Brain microvascular endothelial cell (primary cell): ENCODE data around the gene BORCS5.

Experiments
- DNase-seq: peaks from one replicate; pipeline ENCODE4 v3.0.0-alpha.2; 2020
- H3K27ac ChIP-seq: fragments of 250-450 bp; sonication (Bioruptor Pico); 2 replicates; pipeline ENCODE4 v1.5.1; 2020; ENCODE audit warnings: mild to moderate bottlenecking, moderate library complexity
- H3K27me3 ChIP-seq: fragments of 250-450 bp; sonication (Bioruptor Pico); replicated peaks from 2 replicates; pipeline ENCODE4 v1.5.1; 2020; ENCODE audit warnings: mild to moderate bottlenecking
- H3K36me3 ChIP-seq: fragments of 250-450 bp; sonication (Bioruptor Pico); replicated peaks from 2 replicates; pipeline ENCODE4 v1.5.1; 2020; ENCODE audit warnings: mild to moderate bottlenecking
- H3K4me3 ChIP-seq: 2 replicates; pipeline ENCODE4 v1.5.1; 2011; ENCODE audit warnings: low read depth, mild to moderate bottlenecking, control low read depth, low read length, moderate library complexity
- in situ Hi-C: cut with HindIII; loops from 2 replicates; pipeline ENCODE4 v1.10.0; 2017; ENCODE audit warnings: low sequenced_read_pairs, low pct_ligation_motif_present
- TF ChIP-seq, protein P1 (sequence below): IDR thresholded peaks from 2 replicates; pipeline ENCODE4 v1.5.1; 2011; ENCODE audit warnings: low read depth, mild to moderate bottlenecking, moderate library complexity, low read length, control low read depth, inconsistent platforms; ENCODE audit errors: missing control alignments

BORCS5 gene

DNA sequence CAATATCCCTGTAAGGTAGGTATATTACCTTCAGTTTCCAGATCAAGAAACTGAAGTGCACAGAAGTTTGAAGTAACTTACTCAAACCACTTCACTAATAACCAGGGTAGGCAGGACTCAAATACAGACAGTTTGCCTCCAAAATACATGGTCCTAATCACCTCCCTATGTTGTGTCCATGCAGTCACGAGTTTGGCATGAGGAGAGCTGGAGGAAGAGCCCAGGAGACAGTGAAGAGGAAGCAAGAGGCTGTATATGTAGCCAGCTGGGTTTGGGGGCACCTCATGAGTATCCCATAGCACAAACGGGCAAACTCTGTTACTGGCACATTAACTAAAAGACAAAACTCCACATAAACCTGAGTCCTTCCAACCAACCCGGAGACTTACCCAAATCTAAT lies 126.6 kb downstream of the BORCS5 start:
- in situ Hi-C loops, result no loop called here
- Histone ChIP-seq H3K4me3 (no peak overlapping the region), H3K36me3 (peaks cover 2% of the 10 kb centered on the region), H3K27me3 (no peaks in the 10 kb centered on the region), H3K27ac (no peak overlapping the region)
- TF ChIP-seq, protein P1, sequence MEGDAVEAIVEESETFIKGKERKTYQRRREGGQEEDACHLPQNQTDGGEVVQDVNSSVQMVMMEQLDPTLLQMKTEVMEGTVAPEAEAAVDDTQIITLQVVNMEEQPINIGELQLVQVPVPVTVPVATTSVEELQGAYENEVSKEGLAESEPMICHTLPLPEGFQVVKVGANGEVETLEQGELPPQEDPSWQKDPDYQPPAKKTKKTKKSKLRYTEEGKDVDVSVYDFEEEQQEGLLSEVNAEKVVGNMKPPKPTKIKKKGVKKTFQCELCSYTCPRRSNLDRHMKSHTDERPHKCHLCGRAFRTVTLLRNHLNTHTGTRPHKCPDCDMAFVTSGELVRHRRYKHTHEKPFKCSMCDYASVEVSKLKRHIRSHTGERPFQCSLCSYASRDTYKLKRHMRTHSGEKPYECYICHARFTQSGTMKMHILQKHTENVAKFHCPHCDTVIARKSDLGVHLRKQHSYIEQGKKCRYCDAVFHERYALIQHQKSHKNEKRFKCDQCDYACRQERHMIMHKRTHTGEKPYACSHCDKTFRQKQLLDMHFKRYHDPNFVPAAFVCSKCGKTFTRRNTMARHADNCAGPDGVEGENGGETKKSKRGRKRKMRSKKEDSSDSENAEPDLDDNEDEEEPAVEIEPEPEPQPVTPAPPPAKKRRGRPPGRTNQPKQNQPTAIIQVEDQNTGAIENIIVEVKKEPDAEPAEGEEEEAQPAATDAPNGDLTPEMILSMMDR, result no peak
- no peak for DNase-seq

DNA sequence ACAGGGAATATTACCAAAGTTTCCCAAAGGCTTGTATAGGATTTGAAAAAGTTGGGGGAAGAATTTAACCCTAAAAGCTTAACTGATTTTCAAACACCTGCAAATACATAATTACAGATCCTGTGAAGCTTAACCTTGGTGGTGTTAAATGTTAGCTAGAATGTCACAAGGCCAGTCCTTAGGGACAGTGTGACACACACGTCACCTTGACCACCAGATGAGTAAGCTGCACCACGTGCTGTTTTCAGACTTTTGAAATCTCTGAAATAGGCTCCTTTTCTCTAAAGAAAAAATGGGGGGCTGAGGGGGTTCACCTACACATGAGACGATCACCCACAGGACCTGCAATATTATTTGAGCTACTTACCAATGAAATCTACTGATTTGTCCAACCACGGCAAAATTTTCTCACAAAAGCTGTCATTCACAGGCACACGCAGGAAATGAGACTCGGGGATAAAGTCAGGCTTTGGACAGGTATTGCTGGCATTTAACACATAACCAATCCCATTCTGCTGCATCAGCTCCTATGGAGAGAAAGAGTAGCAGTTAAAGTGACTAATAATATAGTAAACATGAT lies 129.9 kb downstream of the BORCS5 start:
- Histone ChIP-seq H3K27ac (no peak overlapping the region), H3K27me3 (no peaks in the 10 kb centered on the region), H3K36me3 (no peaks in the 10 kb centered on the region), H3K4me3 (no peak overlapping the region)
- DNase-seq, result no peak
- in situ Hi-C loops, result no loop called here
- TF ChIP-seq, protein P1, result no peak

DNA sequence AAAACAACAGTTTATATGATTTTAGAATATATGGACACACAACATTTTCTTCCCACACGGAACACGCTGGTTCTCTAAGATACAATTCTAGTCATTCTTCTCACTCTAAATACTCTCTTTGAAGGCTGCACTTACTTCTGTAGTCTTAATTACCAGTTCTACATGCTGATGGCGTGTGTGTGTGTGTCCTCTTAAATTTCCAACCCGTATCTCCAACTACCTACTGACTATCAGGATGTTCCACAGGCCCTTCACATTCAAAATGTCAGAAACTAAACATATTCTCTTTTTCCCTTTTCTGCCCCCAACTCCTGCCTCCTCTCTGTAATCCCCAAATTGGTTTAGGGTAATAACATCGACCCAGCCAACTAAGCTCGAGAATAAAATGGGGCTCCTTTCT lies 130.6 kb downstream of the BORCS5 start:
- no peaks in the 10 kb centered on the region for H3K27me3 ChIP-seq
- in situ Hi-C loops, result no loop called here
- TF ChIP-seq, protein P1, result no peak
- no peak for DNase-seq
- H3K4me3 ChIP-seq, result no peak overlapping the region
- no peaks in the 10 kb centered on the region for H3K36me3 ChIP-seq
- H3K27ac ChIP-seq, result no peak overlapping the region

DNA sequence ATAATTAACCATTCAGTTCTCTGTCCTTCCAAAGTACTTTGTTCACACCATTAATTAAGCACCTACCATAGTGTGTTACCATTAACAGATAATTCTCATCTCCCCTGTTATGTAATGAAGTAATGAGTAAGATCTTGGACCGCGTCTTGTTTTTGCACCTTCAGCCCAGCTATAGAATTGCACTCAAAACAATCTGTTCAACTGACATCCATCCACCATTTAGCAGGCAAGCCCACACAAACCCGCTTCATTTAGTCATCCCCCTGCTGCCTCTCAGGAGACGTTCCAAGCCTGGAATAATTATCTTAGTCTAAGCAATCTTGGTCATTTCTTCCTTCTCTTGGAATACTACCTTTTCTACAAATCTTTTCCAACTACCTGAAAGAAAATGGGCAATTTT lies 131.4 kb downstream of the BORCS5 start:
- Histone ChIP-seq H3K4me3 (no peak overlapping the region), H3K27me3 (no peaks in the 10 kb centered on the region), H3K36me3 (no peaks in the 10 kb centered on the region), H3K27ac (no peak overlapping the region)
- in situ Hi-C loops, result no loop called here
- no peak for DNase-seq
- TF ChIP-seq, protein P1, result no peak

DNA sequence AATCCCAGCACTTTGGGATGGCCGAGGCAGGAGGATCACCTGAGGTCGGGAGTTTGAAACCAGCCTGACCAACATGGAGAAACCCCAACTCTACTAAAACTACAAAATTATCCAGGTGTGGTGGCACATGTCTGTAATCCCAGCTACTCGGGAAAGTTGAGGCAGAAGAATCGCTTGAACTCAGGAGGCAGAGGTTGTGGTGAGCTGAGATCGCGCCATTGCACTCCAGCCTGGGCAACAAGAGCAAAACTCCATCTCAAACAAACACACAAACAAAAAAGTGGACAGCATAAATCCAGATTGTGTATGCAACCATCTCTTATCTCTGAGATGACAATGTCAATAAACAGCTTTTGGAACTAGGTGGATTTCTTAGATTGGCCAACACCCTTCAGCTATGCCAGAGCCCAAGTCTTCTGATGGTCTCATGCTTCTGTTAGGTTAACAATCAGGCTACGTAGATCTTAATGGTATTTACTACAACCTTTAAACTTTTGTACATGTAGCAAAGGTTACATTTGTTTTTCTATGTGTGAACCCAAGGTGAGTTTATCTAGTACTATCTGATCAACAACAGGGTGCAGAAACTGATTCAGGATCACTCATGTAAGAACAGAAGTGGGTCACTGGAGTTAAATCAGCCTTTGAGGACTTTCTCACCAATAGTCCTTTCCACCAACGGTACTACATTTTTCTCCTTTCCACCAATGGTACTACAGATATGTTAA lies 132.1 kb downstream of the BORCS5 start:
- H3K27me3 ChIP-seq, result no peaks in the 10 kb centered on the region
- no peak overlapping the region for H3K4me3 ChIP-seq
- in situ Hi-C loops, result no loop called here
- TF ChIP-seq, protein P1, result no peak
- DNase-seq, result no peak
- H3K27ac ChIP-seq, result no peak overlapping the region
- H3K36me3 ChIP-seq, result no peaks in the 10 kb centered on the region

DNA sequence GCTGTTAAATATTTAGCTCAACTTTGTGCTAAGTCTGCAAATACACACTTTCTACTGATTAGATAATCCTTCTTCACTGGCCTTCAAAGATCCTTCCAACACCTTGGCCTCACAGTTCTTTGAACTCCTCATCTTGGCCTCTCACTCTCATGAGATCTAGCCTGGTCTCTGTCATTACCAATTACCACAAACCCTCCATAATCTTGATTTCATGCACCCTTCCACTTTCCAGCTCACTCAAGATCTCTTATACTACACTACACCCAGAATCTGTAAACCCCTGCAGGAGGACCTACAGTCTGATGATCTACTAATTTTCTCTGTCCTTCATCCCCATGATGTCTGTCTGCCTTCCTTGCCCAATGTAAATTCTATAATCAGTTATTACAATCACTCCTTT lies 134.7 kb downstream of the BORCS5 start:
- in situ Hi-C loops, result no loop called here
- H3K4me3 ChIP-seq, result no peak overlapping the region
- no peaks in the 10 kb centered on the region for H3K27me3 ChIP-seq
- H3K36me3 ChIP-seq, result no peaks in the 10 kb centered on the region
- TF ChIP-seq, protein P1, result no peak
- no peak for DNase-seq
- H3K27ac ChIP-seq, result no peak overlapping the region
